ENCODE measurements around the gene AQP1. TPM values are rescaled to one million over a fixed set of nuclear protein-coding genes. Genes with fewer than 3 reads are reported as not detected.

AQP1 gene
- total RNA-seq, 4 donors from 2014 or later = 81.9 to 149 (median 113) TPM

DNA sequence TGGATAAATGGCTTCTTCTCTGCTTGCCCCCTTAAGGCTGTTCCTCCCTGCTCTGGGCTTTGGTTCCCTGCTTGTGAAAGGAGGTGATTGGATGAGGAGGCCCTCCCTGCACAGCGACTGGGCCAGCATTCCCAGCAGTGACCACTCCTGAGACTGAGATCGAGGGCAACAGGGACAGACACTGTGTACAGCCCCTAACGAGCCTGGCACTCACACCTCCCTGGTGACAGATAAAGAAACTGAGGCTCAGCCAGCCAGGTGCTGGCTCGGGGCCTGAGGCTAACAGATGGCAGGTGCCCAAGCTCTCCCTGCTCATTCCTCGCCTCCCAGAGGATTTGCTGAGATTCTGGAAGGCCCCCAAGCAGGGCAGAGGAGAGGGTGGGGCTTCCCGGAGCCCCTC, 12.0 kb upstream of the AQP1 start:
- Histone ChIP-seq H3K27ac (peak overlapping the region in 3 of 4 donors; percentile 48 to 65 (median 59)), H3K4me1 (peaks cover 11 to 14% of the 10 kb centered on the region in 2 donors), H3K9me3 (no peaks in the 10 kb centered on the region), H3K27me3 (no peaks in the 10 kb centered on the region), H3K36me3 (no peaks in the 10 kb centered on the region), H3K4me3 (no peak overlapping the region)
- no peak for TF ChIP-seq POLR2A (IDR thresholded peaks at IDR 0.05)
- TF ChIP-seq, protein P1, sequence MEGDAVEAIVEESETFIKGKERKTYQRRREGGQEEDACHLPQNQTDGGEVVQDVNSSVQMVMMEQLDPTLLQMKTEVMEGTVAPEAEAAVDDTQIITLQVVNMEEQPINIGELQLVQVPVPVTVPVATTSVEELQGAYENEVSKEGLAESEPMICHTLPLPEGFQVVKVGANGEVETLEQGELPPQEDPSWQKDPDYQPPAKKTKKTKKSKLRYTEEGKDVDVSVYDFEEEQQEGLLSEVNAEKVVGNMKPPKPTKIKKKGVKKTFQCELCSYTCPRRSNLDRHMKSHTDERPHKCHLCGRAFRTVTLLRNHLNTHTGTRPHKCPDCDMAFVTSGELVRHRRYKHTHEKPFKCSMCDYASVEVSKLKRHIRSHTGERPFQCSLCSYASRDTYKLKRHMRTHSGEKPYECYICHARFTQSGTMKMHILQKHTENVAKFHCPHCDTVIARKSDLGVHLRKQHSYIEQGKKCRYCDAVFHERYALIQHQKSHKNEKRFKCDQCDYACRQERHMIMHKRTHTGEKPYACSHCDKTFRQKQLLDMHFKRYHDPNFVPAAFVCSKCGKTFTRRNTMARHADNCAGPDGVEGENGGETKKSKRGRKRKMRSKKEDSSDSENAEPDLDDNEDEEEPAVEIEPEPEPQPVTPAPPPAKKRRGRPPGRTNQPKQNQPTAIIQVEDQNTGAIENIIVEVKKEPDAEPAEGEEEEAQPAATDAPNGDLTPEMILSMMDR (IDR thresholded peaks at IDR 0.05 in 4 of 5, conservative IDR thresholded peaks at IDR 0.05 in 1 of 5) = no peak
- intact Hi-C loops (cut with DNase I; ENCODE audit: low total_unique reads) (no loop called here), in situ Hi-C loops (cut with MboI; ENCODE audit: low sequenced_read_pairs in 4 of 4) (no loop called here)
- ATAC-seq (no peak), DNase-seq (no peak)

DNA sequence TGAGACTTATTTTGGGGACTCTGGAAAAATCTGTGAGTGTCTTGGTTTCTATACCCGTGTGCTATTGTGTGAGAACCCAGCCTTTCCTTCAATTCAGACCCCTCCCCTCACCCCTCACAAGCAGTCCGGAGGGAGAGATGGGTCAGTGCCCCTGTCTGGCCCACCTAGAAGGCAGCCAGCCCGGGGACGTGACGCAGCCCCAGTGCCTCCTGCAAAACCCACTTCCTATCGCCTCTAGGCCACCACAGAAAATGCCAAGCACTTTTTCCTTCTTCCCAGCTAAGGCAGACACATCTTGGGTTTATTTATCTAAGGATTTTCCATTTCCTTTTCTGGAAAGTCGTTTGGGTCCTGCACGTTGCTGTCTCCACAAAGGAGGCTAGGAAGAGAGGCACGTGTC, 11.6 kb upstream of the AQP1 start:
- peak overlapping the region in 3 of 4 donors; percentile 48 to 65 (median 59) for H3K27ac ChIP-seq
- in situ Hi-C loops (cut with MboI; ENCODE audit: low sequenced_read_pairs in 4 of 4) = no loop called here
- DNase-seq (no peak), ATAC-seq (no peak)
- TF ChIP-seq, protein P1 (IDR thresholded peaks at IDR 0.05 in 4 of 5, conservative IDR thresholded peaks at IDR 0.05 in 1 of 5) = no peak
- TF ChIP-seq POLR2A (IDR thresholded peaks at IDR 0.05) = no peak
- H3K27me3 ChIP-seq = no peaks in the 10 kb centered on the region
- no peaks in the 10 kb centered on the region for H3K36me3 ChIP-seq
- H3K9me3 ChIP-seq = no peaks in the 10 kb centered on the region
- peaks cover 6 to 14% of the 10 kb centered on the region in 2 donors for H3K4me1 ChIP-seq
- intact Hi-C loops (cut with DNase I; ENCODE audit: low total_unique reads) = no loop called here
- no peak overlapping the region for H3K4me3 ChIP-seq

DNA sequence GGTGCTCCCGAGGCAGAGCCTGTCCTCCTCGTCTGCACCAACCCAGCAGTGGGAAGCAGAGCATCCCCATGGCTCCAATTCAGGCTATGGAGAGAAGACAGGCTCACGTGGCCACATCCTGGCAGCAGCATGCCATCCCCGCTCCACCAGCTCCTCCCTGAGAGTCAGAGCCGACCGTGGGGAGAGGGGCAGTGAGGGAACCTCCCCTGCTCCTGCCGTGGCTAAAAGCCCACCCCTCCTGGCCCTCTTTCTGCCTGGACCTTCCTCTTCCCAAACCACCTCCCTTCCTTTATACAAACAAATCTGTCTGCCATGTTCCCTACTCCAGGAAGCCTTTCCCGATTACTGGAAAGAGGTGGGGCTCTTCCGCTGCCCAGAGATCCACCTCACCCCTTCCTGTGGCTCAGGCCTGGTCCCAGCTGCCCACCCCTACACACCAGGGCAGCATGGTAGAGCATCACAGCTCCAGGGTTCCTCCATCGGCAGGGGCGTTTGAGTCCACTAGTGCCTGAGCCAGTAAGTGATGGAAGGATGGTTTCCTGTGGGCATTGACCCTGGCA, 10.8 kb upstream of the AQP1 start:
- no peaks in the 10 kb centered on the region for H3K9me3 ChIP-seq
- peak overlapping the region in 3 of 4 donors; percentile 48 to 65 (median 59) for H3K27ac ChIP-seq
- in situ Hi-C loops (cut with MboI; ENCODE audit: low sequenced_read_pairs in 4 of 4) (no loop called here), intact Hi-C loops (cut with DNase I; ENCODE audit: low total_unique reads) (no loop called here)
- ATAC-seq = no peak
- TF ChIP-seq, protein P1 (IDR thresholded peaks at IDR 0.05 in 4 of 5, conservative IDR thresholded peaks at IDR 0.05 in 1 of 5) = no peak
- TF ChIP-seq POLR2A (IDR thresholded peaks at IDR 0.05) = no peak
- H3K4me1 ChIP-seq = peaks cover 6 to 14% of the 10 kb centered on the region in 2 donors
- no peak for DNase-seq
- H3K27me3 ChIP-seq = no peaks in the 10 kb centered on the region
- no peaks in the 10 kb centered on the region for H3K36me3 ChIP-seq
- no peak overlapping the region for H3K4me3 ChIP-seq

DNA sequence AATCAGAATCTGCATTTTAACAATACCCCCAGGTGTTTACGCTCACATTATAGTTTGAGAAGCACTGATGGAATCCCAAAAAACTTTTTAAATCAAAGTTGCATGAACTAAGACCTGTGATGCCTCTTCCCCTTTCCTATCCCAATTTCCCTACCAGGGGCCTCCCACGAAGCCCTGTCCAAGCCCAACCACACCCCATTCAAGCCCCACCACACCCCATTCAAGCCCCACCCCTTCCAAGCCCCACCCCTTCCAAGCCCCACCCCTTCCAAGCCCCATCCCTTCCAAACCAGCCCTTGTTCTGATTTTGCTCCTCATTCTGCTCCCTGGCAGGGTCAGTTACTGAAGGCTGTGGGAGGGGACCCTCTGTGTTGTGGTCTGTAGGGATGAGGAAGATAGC, 9.8 kb upstream of the AQP1 start:
- ATAC-seq (no peak), DNase-seq (no peak)
- intact Hi-C loops (cut with DNase I; ENCODE audit: low total_unique reads) (no loop called here), in situ Hi-C loops (cut with MboI; ENCODE audit: low sequenced_read_pairs in 4 of 4) (no loop called here)
- no peaks in the 10 kb centered on the region for H3K36me3 ChIP-seq
- TF ChIP-seq, protein P1 (IDR thresholded peaks at IDR 0.05 in 4 of 5, conservative IDR thresholded peaks at IDR 0.05 in 1 of 5) = no peak
- no peak for TF ChIP-seq POLR2A (IDR thresholded peaks at IDR 0.05)
- H3K9me3 ChIP-seq = no peaks in the 10 kb centered on the region
- H3K4me3 ChIP-seq = no peak overlapping the region
- no peaks in the 10 kb centered on the region for H3K27me3 ChIP-seq
- H3K4me1 ChIP-seq = peaks cover 6 to 18% of the 10 kb centered on the region in 2 donors
- H3K27ac ChIP-seq = no peak overlapping the region

DNA sequence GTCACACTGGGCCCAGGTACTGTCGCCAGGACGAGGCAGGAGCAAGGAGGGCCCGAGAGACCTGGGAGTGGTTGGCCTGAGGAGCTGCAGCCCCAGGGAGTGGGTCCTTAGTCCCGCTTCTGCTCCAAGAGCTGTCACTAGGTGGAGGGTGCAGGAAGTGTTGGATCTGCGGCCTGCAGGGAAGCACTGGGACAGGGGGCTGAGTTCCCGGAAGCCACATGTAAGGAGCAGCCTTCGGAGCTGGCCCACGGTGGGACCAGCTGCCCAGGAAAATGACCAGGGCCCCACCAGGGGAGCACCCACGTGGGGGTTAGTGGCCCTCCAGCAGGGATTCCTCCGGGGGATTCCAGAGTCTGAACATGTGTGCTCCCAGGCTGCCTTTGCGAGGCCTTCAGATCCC, 9.2 kb upstream of the AQP1 start:
- H3K27me3 ChIP-seq = no peaks in the 10 kb centered on the region
- intact Hi-C loops (cut with DNase I; ENCODE audit: low total_unique reads) (no loop called here), in situ Hi-C loops (cut with MboI; ENCODE audit: low sequenced_read_pairs in 4 of 4) (no loop called here)
- H3K4me1 ChIP-seq = peaks cover 1 to 12% of the 10 kb centered on the region in 2 donors
- H3K9me3 ChIP-seq = no peaks in the 10 kb centered on the region
- no peaks in the 10 kb centered on the region for H3K36me3 ChIP-seq
- H3K4me3 ChIP-seq = no peak overlapping the region
- TF ChIP-seq, protein P1 (IDR thresholded peaks at IDR 0.05 in 4 of 5, conservative IDR thresholded peaks at IDR 0.05 in 1 of 5) = no peak
- no peak for TF ChIP-seq POLR2A (IDR thresholded peaks at IDR 0.05)
- DNase-seq (no peak), ATAC-seq (no peak)
- H3K27ac ChIP-seq = no peak overlapping the region

Measured in gastrocnemius medialis (tissue), 4 donors.